Measurements from ENCODE around the gene MAP4K5. TPM values are rescaled to one million over a fixed set of nuclear protein-coding genes. Genes with fewer than 3 reads are reported as not detected.
A peak's percentile ranks its signal among the peaks of the same experiment; 100 is the strongest.

The MAP4K5 gene
- total RNA-seq, 1 donor, result 134 TPM

DNA sequence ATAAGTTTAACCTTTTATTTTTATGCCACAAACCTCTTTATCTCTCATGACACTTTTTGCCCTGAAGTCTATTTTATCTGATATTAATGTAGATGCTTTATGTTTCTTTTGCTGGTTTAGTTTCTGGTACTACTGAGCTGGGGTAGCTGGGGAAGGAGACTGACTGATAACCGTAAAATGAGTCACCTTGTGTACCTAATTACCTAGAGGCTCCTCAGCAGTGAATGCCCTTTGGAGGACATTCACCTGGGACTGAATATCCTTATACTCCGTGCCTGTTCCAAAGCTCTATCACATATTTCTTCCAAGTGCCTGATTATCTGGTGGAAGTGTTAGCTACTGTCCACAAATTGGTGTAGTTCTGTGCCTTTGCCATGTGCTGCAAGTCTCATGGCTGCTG, 41.5 kb upstream of the MAP4K5 start:
- Histone ChIP-seq H3K27me3 (ENCODE audit: insufficient read depth, low read length) (no peaks in the 10 kb centered on the region), H3K4me2 (ENCODE audit: insufficient read depth, low read length) (no peak overlapping the region), H3K79me2 (ENCODE audit: insufficient read depth, low read length) (no peaks in the 10 kb centered on the region), H2AFZ (ENCODE audit: low read length) (no peak overlapping the region), H3K4me3 (ENCODE audit: insufficient read depth, low read length) (no peak overlapping the region), H3K36me3 (ENCODE audit: insufficient read depth, low read length) (no peaks in the 10 kb centered on the region), H3K27ac (ENCODE audit: low read depth, low read length) (no peak overlapping the region), H4K20me1 (ENCODE audit: insufficient read depth, low read length) (no peaks in the 10 kb centered on the region), H3K9me3 (ENCODE audit: low read depth, low read length) (no peaks in the 10 kb centered on the region), H3K4me1 (ENCODE audit: insufficient read depth, low read length) (no peaks in the 10 kb centered on the region)
- no peak for TF ChIP-seq CTCF (IDR thresholded peaks at IDR 0.05; ENCODE audit: extremely low read depth, low read depth, low read length)
- DNase-seq (ENCODE audit: insufficient read length, low spot score, missing footprints), result no peak

- H3K27ac ChIP-seq (ENCODE audit: low read depth, low read length), result no peak overlapping the region
- no peaks in the 10 kb centered on the region for H4K20me1 ChIP-seq (ENCODE audit: insufficient read depth, low read length)
- H2AFZ ChIP-seq (ENCODE audit: low read length), result no peak overlapping the region
- no peaks in the 10 kb centered on the region for H3K9me3 ChIP-seq (ENCODE audit: low read depth, low read length)
- H3K79me2 ChIP-seq (ENCODE audit: insufficient read depth, low read length), result no peaks in the 10 kb centered on the region
- H3K36me3 ChIP-seq (ENCODE audit: insufficient read depth, low read length), result no peaks in the 10 kb centered on the region
- H3K4me1 ChIP-seq (ENCODE audit: insufficient read depth, low read length), result no peaks in the 10 kb centered on the region
- peaks cover 2% of the 10 kb centered on the region for H3K27me3 ChIP-seq (ENCODE audit: insufficient read depth, low read length)
- no peak for DNase-seq (ENCODE audit: insufficient read length, low spot score, missing footprints)
- H3K4me2 ChIP-seq (ENCODE audit: insufficient read depth, low read length), result no peak overlapping the region
- no peak overlapping the region for H3K4me3 ChIP-seq (ENCODE audit: insufficient read depth, low read length)
- no peak for TF ChIP-seq CTCF (IDR thresholded peaks at IDR 0.05; ENCODE audit: extremely low read depth, low read depth, low read length)
Observed at GRCh38 chr14:50569714-50570274, 37.4 kb upstream of the MAP4K5 start.

GRCh38 chr14:50562841-50563240, 30.5 kb upstream of the MAP4K5 start:
- H3K27me3 ChIP-seq (ENCODE audit: insufficient read depth, low read length), result peaks cover 39% of the 10 kb centered on the region
- H3K27ac ChIP-seq (ENCODE audit: low read depth, low read length), result no peak overlapping the region
- no peaks in the 10 kb centered on the region for H3K36me3 ChIP-seq (ENCODE audit: insufficient read depth, low read length)

DNA sequence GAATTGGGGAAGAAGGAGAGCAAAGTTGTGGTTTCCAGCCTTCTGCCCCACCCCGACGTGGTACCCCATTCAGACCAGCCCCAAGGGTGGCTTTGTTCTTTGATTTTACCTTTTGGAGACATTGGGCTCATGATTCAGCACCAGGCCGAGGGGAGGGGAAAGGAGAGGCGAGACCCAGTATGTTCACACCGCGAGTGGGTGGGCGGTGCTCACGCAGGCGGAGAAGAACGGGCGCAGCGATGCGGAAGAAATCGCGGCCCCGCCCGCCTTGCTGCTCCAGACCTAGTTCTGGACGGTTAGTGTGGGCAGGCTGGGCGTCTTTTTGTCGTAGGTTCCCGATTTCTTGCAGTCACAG, 28.5 kb upstream of the MAP4K5 start:
- Histone ChIP-seq H3K36me3 (ENCODE audit: insufficient read depth, low read length) (no peaks in the 10 kb centered on the region), H3K27me3 (ENCODE audit: insufficient read depth, low read length) (peaks cover 43% of the 10 kb centered on the region), H3K4me3 (ENCODE audit: insufficient read depth, low read length) (peak overlapping the region; percentile 82), H3K79me2 (ENCODE audit: insufficient read depth, low read length) (no peaks in the 10 kb centered on the region), H4K20me1 (ENCODE audit: insufficient read depth, low read length) (no peaks in the 10 kb centered on the region), H3K9me3 (ENCODE audit: low read depth, low read length) (no peaks in the 10 kb centered on the region), H3K27ac (ENCODE audit: low read depth, low read length) (no peak overlapping the region), H3K4me1 (ENCODE audit: insufficient read depth, low read length) (peaks cover 12% of the 10 kb centered on the region), H2AFZ (ENCODE audit: low read length) (peak overlapping the region; percentile 93), H3K4me2 (ENCODE audit: insufficient read depth, low read length) (peak overlapping the region; percentile 96)
- DNase-seq (ENCODE audit: insufficient read length, low spot score, missing footprints), result no peak
- TF ChIP-seq CTCF (IDR thresholded peaks at IDR 0.05; ENCODE audit: extremely low read depth, low read depth, low read length), result no peak

More at GRCh38 chr14:50562841-50563240, 30.5 kb upstream of the MAP4K5 start:
- H3K9me3 ChIP-seq (ENCODE audit: low read depth, low read length), result no peaks in the 10 kb centered on the region
- no peak overlapping the region for H3K4me2 ChIP-seq (ENCODE audit: insufficient read depth, low read length)
- no peak for TF ChIP-seq CTCF (IDR thresholded peaks at IDR 0.05; ENCODE audit: extremely low read depth, low read depth, low read length)
- H3K4me1 ChIP-seq (ENCODE audit: insufficient read depth, low read length), result peaks cover 12% of the 10 kb centered on the region
- no peaks in the 10 kb centered on the region for H3K79me2 ChIP-seq (ENCODE audit: insufficient read depth, low read length)
- no peak overlapping the region for H2AFZ ChIP-seq (ENCODE audit: low read length)
- H4K20me1 ChIP-seq (ENCODE audit: insufficient read depth, low read length), result no peaks in the 10 kb centered on the region
- DNase-seq (ENCODE audit: insufficient read length, low spot score, missing footprints), result no peak
- H3K4me3 ChIP-seq (ENCODE audit: insufficient read depth, low read length), result no peak overlapping the region

Measured in osteoblast (primary cell).